Activated CD4-positive, alpha-beta memory T cell treated with anti-CD3 and anti-CD28 coated beads, Interleukin-2, amount 10 ng/mL, durations not matched to agents 7 days and 5 days (primary cell): ENCODE results near the gene CNOT11. TPM values are rescaled to one million over a fixed set of nuclear protein-coding genes. Genes with fewer than 3 reads are reported as not detected.
A peak's percentile ranks its signal among the peaks of the same experiment; 100 is the strongest.
"Not testable (repeated sequence)": the region's sequence is repeated elsewhere in the genome, so short reads cannot be mapped to it uniquely, and the experiment has no call there.

Experiments used
- CTCF ChIA-PET: fragments of 350-600 bp; sonication (Branson Sonifier 250); formaldehyde crosslinking; loops from one replicate; lab custom pipeline; 2021; ENCODE audit warnings: antibody characterized with exemption, inconsistent platforms; lab: Charles Lee
- POLR2A ChIA-PET: fragments of 350-600 bp; sonication (Branson Sonifier 250); formaldehyde crosslinking; loops from one replicate; lab custom pipeline; 2021; ENCODE audit warnings: antibody characterized with exemption; lab: Charles Lee
- DNase-seq: peaks from one replicate; pipeline ENCODE4 v3.0.0-alpha.2; 2020
- H3K27ac Mint-ChIP-seq: one replicate; pipeline ENCODE4 v1.8.0; 2021; ENCODE audit warnings: mild to moderate bottlenecking, mixed read lengths
- H3K27me3 Mint-ChIP-seq: one replicate; pipeline ENCODE4 v1.8.0; 2021; ENCODE audit warnings: mixed read lengths
- H3K36me3 Mint-ChIP-seq: one replicate; pipeline ENCODE4 v1.8.0; 2021; ENCODE audit warnings: low read depth, mixed read lengths
- H3K4me1 Mint-ChIP-seq: one replicate; pipeline ENCODE4 v1.8.0; 2021; ENCODE audit warnings: mixed read lengths
- H3K4me3 Mint-ChIP-seq: one replicate; pipeline ENCODE4 v1.8.0; 2021; ENCODE audit warnings: mild to moderate bottlenecking, mixed read lengths
- H3K9me3 Mint-ChIP-seq: one replicate; pipeline ENCODE4 v1.8.0; 2021; ENCODE audit warnings: mixed read lengths
- total RNA-seq, 2 experiments: library from RNA; stranded (reverse); gene quantifications; one replicate each; pipeline ENCODE4 v1.2.3, GENCODE V29; 2021

Gene CNOT11
- total RNA-seq, 2 experiments from 2014 or later = 60.3 to 65.9 TPM

DNA sequence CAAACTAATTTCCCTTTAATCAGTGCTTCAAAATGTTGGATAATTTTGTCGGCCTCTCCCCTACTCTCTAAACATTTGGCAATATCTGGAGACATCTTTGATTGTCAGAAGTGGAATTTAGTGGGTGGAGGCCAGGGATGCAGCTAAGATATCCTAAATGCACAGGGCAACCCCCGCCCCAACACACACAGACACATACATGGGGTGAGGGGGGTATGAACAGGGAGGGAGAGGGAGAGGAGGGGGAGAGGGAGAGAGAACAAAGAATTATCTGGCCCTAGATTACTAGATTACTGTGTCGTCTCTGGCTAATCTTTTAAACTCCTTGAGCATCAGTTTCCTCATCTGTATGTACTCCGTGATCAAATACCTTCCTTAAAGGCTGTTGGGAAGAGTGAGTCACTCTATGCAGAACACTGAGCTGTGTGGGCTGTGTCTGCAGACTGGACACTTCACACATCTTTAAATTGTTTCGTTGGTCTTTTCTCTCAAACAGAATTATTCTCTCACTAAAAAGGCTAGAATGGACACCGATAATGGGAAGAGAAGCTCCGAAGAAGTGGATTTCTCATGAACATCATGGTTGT is 52.9 kb downstream of the CNOT11 start:
- Mint-ChIP-seq H3K9me3 (no peaks in the 10 kb centered on the region), H3K36me3 (peaks cover 62% of the 10 kb centered on the region), H3K27ac (peak overlapping the region; percentile 97), H3K27me3 (no peaks in the 10 kb centered on the region), H3K4me1 (peaks cover 75% of the 10 kb centered on the region), H3K4me3 (peak overlapping the region; percentile 100)
- ChIA-PET POLR2A (interaction anchor here (1.1 to 2.8 kb wide), 5 partner anchors 23 to 52 kb away, joined by 3 to 64 read pairs (median 5); partner anchors contain the start of gene CNOT11), CTCF (interaction anchor here (1.1 kb wide), 1 partner anchor 37 kb away, joined by 4 read pairs; no protein-coding TSS in a partner anchor)
- DNase-seq = no peak

DNA sequence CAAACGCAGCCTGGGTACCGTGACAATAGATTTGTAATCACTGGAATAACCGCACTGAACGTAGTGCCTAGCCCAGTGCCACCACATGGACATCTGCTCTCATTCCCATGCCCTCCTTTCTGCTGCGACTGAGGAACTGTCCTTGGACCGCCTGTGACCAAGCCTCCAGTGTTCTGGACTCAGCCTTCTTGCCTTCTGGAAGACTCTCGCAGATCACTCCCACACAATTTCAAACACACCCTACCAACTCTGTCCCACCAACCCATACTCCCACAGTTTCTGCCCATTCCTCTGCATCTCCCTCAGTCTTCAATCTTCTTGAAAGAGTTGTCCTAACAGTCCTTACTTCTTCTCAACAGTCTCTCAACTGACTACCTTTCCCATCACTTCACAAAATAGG is 53.7 kb downstream of the CNOT11 start:
- H3K4me1 Mint-ChIP-seq = peaks cover 77% of the 10 kb centered on the region
- CTCF ChIA-PET = interaction anchor here (0.6 to 1.6 kb wide), 2 partner anchors 36 to 56 kb away, joined by 3 to 4 read pairs; no protein-coding TSS in a partner anchor
- no peaks in the 10 kb centered on the region for H3K9me3 Mint-ChIP-seq
- DNase-seq = peak; percentile 24
- no peaks in the 10 kb centered on the region for H3K27me3 Mint-ChIP-seq
- peaks cover 56% of the 10 kb centered on the region for H3K36me3 Mint-ChIP-seq
- POLR2A ChIA-PET = interaction anchor here (0.7 to 2.8 kb wide), 11 partner anchors 12 to 392 kb away, joined by 3 to 64 read pairs (median 4); partner anchors contain the start of gene CNOT11
- H3K27ac Mint-ChIP-seq = peak overlapping the region; percentile 97
- peak overlapping the region; percentile 100 for H3K4me3 Mint-ChIP-seq

DNA sequence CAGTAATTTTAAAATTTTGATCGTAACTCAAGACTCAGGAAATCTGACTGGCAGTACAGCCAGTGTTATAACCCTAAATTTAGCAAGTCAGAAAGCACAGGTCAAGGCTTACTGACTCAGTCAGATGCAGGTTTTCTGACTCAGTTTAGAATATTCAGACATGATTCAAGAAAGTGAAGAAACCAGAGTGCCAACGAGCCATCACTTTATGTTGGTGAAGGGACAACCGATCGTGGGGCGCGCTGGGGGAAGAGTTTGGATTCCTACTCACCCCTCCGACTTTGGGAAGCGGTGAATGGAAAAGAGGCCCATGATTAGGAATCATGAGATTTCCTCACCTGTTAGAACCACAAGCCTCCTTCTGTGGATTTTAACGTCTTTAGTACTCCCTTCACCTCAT is 54.8 kb downstream of the CNOT11 start:
- peaks cover 76% of the 10 kb centered on the region for H3K4me1 Mint-ChIP-seq
- ChIA-PET POLR2A (interaction anchor here (1.0 to 4.7 kb wide), 15 partner anchors 13 to 391 kb away, joined by 3 to 122 read pairs (median 7); partner anchors contain the start of genes CNOT11 and RPL31), CTCF (interaction anchor here (1.4 to 2.0 kb wide), 3 partner anchors 21 to 55 kb away, joined by 4 to 13 read pairs (median 6); partner anchors contain the start of gene CNOT11)
- H3K36me3 Mint-ChIP-seq = peaks cover 46% of the 10 kb centered on the region
- no peaks in the 10 kb centered on the region for H3K27me3 Mint-ChIP-seq
- H3K27ac Mint-ChIP-seq = peak overlapping the region; percentile 97
- DNase-seq = no peak
- H3K4me3 Mint-ChIP-seq = peak overlapping the region; percentile 100
- no peaks in the 10 kb centered on the region for H3K9me3 Mint-ChIP-seq

DNA sequence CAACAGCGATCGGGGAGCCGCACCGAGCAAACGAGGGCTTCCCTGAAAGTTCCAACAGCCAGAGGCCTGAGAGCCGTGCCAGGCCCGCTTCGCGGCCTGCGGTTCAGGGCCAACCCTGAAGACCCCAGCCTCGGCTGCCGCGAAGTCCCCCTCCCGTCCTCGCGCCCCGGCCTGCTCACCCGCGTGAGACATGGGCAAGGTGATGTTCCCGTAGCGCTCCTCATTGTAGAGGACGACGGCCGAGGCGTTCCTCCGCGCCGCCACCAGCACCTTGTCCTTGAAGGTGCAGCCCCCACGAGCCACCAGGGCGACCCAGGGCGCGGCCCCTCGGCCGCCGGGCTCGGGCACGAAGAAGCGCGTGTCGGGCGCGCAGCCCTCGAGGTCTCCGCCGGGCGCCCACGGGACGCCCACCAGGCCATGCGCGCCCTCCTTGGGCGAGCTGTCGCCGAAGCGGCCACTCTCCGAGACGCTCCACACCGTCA is 55.3 kb downstream of the CNOT11 start:
- CTCF ChIA-PET = interaction anchor here (1.0 to 2.0 kb wide), 8 partner anchors 19 to 93 kb away, joined by 4 to 30 read pairs (median 6); partner anchors contain the start of gene CNOT11
- Mint-ChIP-seq H3K4me1 (peaks cover 73% of the 10 kb centered on the region), H3K9me3 (no peaks in the 10 kb centered on the region), H3K36me3 (peaks cover 41% of the 10 kb centered on the region), H3K27me3 (no peaks in the 10 kb centered on the region), H3K27ac (peak overlapping the region; percentile 97), H3K4me3 (peak overlapping the region; percentile 100)
- DNase-seq = peak; percentile 41
- POLR2A ChIA-PET = interaction anchor here (0.9 to 4.7 kb wide), 21 partner anchors 8 to 391 kb away, joined by 3 to 122 read pairs (median 5); partner anchors contain the start of genes CNOT11, CREG2 and RPL31

DNA sequence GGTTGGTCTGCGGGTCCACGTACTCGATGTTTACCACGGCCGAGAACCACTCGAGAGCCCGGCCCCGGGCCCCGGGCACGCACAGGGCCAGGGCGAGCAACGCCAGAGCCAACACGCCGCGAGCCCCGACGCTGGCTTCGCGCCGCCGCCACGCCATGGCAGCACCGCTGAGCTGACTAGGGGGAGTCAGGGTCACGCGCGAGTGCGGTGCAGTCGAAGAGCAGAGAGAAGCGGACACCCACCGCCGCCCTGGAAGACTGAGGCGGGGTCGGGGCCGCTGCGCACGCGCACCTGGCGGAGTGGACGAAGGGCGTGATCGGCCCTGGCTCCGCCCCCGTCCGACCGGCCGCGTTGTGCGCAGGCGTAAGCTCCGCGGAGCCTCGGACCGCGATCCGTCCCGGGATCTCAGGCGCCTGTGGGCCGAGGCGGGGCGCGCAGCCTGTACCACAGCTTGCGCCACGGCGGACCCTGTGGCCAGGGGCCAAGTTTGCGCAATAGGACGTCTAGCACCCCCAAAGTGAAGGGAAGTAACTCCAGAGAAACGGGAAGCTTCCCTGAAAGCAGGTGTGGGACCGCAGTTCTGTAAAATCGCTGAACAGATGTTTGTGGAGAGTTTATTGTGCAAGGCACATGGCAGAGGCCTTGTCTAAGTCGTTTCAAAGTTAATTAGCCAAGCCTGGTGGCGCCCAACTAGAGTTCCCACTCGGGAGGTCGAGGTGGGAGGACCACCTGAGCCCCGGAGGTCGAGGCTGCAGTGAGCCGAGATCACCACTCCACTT is 55.9 kb downstream of the CNOT11 start, which contains the start of gene RNF149:
Gene RNF149, minus strand, starts transcription at position 270 of the 779 bp plus-strand sequence. Its CDS starts 113 bp downstream, at position 157.
- Mint-ChIP-seq H3K36me3 (peaks cover 38% of the 10 kb centered on the region), H3K4me3 (peak within 1 kb of the TSS; percentile 100), H3K4me1 (peaks cover 69% of the 10 kb centered on the region), H3K9me3 (no peaks in the 10 kb centered on the region), H3K27ac (peak within 1 kb of the TSS; percentile 97), H3K27me3 (no peaks in the 10 kb centered on the region)
- CTCF ChIA-PET = interaction anchor here (0.8 to 2.0 kb wide), 9 partner anchors 18 to 523 kb away, joined by 3 to 30 read pairs (median 6); partner anchors contain the start of gene CNOT11
- POLR2A ChIA-PET = interaction anchor here (0.6 to 4.7 kb wide), 24 partner anchors 9 to 444 kb away, joined by 3 to 122 read pairs (median 4); partner anchors contain the start of genes CNOT11, CREG2, RFX8 and RPL31
- DNase-seq = peak; percentile 93

DNA sequence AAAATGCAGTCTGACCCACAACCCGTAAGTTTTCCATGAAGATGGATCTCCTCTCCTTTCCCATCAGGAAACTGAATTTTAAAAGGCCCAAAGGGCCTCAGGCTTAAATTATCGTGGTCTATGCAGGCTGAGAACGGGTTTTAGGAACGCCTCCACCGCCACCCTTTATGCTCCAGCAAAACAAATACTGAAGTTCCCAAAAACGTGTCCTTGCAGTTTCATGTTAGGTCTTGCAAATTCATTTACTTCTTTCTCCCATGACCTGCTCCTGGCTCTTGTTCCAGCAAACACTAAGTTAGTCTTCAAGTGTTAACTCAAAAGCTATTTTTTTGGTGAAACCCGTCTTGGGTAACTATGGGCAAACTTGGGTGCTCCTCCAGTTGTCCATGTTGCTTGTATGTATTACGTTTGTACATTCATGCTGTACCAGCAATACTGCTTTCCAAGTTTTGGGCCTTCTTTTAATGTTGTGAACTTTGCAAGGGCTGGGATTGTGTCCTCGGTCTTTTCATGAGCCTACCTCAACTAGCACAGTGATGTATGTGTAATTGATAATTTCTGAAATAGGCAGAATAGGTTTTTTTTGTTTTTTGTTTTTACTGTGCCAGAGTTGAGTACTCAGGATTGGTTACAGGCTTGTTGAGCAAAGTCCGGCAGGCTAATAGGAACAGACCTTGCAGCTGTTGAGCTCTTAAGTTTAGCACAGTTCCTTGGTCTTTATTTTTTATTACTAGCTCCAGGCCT is 57.6 kb downstream of the CNOT11 start:
- DNase-seq = no peak
- H3K27ac Mint-ChIP-seq = peak overlapping the region; percentile 48
- peaks cover 25% of the 10 kb centered on the region for H3K36me3 Mint-ChIP-seq
- H3K27me3 Mint-ChIP-seq = no peaks in the 10 kb centered on the region
- H3K9me3 Mint-ChIP-seq = no peaks in the 10 kb centered on the region
- peaks cover 54% of the 10 kb centered on the region for H3K4me1 Mint-ChIP-seq
- CTCF ChIA-PET = interaction anchor here (2.4 kb wide), 1 partner anchor 31 kb away, joined by 11 read pairs; no protein-coding TSS in a partner anchor
- H3K4me3 Mint-ChIP-seq = no peak overlapping the region
- POLR2A ChIA-PET = interaction anchor here (0.6 to 4.7 kb wide), 5 partner anchors 18 to 57 kb away, joined by 3 to 122 read pairs (median 19); partner anchors contain the start of gene CNOT11

DNA sequence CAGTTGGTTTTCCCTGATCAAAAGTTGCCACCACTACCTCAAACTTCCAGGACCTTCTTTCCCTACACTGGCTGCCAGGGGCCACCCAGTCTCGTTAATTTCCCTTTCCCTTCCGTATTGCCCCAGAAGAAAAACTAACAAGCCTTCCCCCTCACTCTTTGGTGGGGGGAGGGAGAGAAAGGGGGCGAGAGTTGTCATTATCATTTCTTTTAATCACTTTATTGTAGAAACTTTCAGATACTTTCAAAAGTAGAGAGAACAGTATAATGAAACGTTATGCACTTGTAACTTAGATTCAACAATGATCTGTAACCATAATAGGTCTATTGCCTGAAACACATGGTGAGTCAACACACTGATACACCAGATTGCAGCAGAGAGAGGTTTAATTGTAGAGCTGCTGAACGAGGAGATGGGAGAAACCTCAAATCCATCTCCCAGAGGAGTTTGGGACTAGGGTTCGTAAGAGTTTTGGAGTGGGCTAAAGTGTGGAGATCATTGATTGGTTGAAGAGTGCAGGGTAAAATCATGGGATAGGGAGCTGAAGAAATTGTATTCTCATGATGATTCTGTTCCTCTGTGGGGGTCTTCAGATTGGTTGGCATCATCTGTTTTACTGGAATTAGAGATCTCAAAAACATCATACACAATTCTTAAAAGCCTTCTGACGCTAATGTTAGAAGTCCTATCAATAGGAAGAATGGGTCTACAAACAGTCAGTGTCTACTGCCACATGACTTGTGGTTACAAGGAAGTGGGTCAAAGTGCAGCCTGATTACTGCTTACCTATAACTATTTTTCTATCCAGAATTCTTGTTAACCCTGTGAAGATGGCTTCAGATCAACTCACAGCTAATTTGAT is 58.4 kb downstream of the CNOT11 start:
- POLR2A ChIA-PET = interaction anchor here (0.6 to 4.7 kb wide), 5 partner anchors 18 to 58 kb away, joined by 3 to 122 read pairs (median 5); partner anchors contain the start of gene CNOT11
- peak overlapping the region; percentile 25 for H3K4me3 Mint-ChIP-seq
- H3K27ac Mint-ChIP-seq = peak overlapping the region; percentile 48
- CTCF ChIA-PET = interaction anchor here (1.1 to 2.4 kb wide), 2 partner anchors 31 to 78 kb away, joined by 3 to 11 read pairs; no protein-coding TSS in a partner anchor
- H3K36me3 Mint-ChIP-seq = peaks cover 20% of the 10 kb centered on the region
- H3K9me3 Mint-ChIP-seq = no peaks in the 10 kb centered on the region
- peaks cover 2% of the 10 kb centered on the region for H3K27me3 Mint-ChIP-seq
- peaks cover 45% of the 10 kb centered on the region for H3K4me1 Mint-ChIP-seq
- DNase-seq = peak; percentile 37

DNA sequence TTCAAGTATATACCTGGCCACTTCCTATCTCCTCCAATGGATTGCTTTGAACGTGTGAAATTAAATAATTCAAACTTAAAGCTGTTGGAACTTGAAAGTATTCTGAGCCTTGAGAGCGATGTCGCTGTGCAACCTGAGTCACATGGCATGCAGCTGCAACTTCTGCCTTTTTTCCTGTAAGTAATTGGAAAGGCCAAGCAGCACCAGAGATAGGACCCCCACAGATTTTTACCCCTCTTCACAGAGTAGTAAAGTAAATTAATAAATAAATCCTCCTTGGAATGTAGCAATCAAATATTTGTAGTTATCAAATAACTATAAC is 59.0 kb downstream of the CNOT11 start:
- no peaks in the 10 kb centered on the region for H3K9me3 Mint-ChIP-seq
- peak overlapping the region; percentile 40 for H3K27ac Mint-ChIP-seq
- peaks cover 17% of the 10 kb centered on the region for H3K36me3 Mint-ChIP-seq
- DNase-seq = no peak
- POLR2A ChIA-PET = interaction anchor here (0.8 to 4.7 kb wide), 4 partner anchors 17 to 59 kb away, joined by 3 to 122 read pairs (median 8); partner anchors contain the start of gene CNOT11
- peaks cover 5% of the 10 kb centered on the region for H3K27me3 Mint-ChIP-seq
- no peak overlapping the region for H3K4me3 Mint-ChIP-seq
- CTCF ChIA-PET = interaction anchor here (1.1 to 2.4 kb wide), 2 partner anchors 30 to 77 kb away, joined by 3 to 11 read pairs; no protein-coding TSS in a partner anchor
- H3K4me1 Mint-ChIP-seq = peaks cover 41% of the 10 kb centered on the region

DNA sequence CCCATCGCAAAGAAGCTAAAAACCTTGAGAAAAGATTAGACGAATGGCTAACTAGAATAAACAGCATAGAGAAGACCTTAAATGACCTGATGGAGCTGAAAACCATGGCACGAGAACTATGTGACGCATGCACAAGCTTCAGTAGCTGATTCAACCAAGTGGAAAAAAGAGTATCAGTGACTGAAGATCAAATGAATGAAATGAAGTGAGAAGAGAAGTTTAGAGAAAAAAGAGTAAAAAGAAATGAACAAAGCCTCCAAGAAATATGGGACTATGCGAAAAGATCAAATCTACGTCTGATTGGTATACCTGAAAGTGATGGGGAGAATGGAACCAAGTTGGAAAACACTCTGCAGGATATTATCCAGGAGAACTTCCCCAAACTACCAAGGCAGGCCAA is 63.9 kb downstream of the CNOT11 start:
- DNase-seq, H3K27ac Mint-ChIP-seq, POLR2A ChIA-PET, H3K9me3 Mint-ChIP-seq, H3K4me3 Mint-ChIP-seq, CTCF ChIA-PET: not testable (repeated sequence)
- Mint-ChIP-seq H3K27me3 (peaks cover 31% of the 10 kb centered on the region), H3K4me1 (peaks cover 12% of the 10 kb centered on the region), H3K36me3 (peaks cover 32% of the 10 kb centered on the region)
